GM13977 (cell line): ENCODE data around the gene UGGT2.
"Not testable (repeated sequence)": the region's sequence is repeated elsewhere in the genome, so short reads cannot be mapped to it uniquely, and the experiment has no call there.

Experiments
- DNase-seq: peaks from one replicate; pipeline ENCODE4 v3.0.0; 2012; ENCODE audit warnings: low spot score
- in situ Hi-C: fragments of 300-500 bp; cut with MboI; formaldehyde crosslinking; loops from one replicate; pipeline ENCODE4 v1.12.0; 2022; ENCODE audit warnings: low sequenced_read_pairs, low pct_unique_long_range_greater_than_20kb, mixed read lengths, inconsistent platforms; ENCODE audit not compliant: unreplicated experiment
- TF ChIP-seq, protein P1 (sequence below): IDR thresholded peaks from 2 replicates; pipeline ENCODE4 v1.5.1; 2012; ENCODE audit warnings: mild to moderate bottlenecking, control low read depth; ENCODE audit not compliant: insufficient read depth; ENCODE audit errors: extremely low read depth, missing control alignments

Gene UGGT2

DNA sequence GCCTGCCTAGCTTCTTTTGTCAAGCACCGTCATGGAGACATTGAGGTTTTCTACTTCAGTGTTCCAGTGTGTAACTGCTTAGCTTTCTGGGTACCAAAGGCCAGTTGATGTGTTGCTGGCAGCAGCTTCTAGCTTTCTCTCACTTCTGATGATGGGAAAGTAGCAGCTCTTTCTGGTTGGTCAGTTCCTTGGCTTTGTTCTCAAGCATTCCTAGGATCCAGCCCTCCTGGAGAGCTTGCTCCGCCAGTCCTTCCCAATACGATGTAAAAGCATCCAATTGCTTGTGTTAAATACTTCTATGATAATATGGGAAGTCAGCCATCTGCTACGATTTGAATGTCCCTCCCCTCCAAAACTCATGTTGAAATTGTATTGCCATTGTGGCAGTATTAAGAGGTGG lies 182.8 kb downstream of the UGGT2 start:
- no peak for DNase-seq
- TF ChIP-seq, protein P1, sequence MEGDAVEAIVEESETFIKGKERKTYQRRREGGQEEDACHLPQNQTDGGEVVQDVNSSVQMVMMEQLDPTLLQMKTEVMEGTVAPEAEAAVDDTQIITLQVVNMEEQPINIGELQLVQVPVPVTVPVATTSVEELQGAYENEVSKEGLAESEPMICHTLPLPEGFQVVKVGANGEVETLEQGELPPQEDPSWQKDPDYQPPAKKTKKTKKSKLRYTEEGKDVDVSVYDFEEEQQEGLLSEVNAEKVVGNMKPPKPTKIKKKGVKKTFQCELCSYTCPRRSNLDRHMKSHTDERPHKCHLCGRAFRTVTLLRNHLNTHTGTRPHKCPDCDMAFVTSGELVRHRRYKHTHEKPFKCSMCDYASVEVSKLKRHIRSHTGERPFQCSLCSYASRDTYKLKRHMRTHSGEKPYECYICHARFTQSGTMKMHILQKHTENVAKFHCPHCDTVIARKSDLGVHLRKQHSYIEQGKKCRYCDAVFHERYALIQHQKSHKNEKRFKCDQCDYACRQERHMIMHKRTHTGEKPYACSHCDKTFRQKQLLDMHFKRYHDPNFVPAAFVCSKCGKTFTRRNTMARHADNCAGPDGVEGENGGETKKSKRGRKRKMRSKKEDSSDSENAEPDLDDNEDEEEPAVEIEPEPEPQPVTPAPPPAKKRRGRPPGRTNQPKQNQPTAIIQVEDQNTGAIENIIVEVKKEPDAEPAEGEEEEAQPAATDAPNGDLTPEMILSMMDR: no peak
- in situ Hi-C loops: no loop called here

DNA sequence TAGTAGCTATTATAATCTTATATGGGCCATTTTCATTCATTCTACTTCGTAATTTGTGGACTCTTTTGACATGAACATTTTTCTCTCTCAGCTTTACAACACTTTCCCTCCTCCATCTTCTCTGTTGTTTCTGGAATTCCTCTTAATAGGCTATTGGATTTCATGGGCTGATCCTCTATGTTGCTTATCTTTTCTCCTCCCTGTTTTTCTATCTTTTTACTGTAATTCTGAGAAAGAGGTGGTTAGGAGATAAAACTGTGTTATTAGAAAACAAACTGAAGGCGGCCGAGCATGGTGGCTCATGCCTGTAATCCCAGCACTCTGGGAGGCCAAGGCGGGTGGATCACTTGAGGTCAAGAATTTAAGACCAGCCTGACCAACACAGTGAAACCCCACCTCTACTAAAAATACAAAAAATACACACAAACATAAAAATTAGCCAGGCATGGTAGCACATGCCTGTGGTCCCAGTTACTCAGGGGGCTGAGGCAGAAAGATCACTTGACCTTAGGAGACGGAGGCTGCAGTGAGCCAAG lies 188.1 kb downstream of the UGGT2 start:
- TF ChIP-seq, protein P1: no peak
- in situ Hi-C loops: no loop called here
- no peak for DNase-seq

DNA sequence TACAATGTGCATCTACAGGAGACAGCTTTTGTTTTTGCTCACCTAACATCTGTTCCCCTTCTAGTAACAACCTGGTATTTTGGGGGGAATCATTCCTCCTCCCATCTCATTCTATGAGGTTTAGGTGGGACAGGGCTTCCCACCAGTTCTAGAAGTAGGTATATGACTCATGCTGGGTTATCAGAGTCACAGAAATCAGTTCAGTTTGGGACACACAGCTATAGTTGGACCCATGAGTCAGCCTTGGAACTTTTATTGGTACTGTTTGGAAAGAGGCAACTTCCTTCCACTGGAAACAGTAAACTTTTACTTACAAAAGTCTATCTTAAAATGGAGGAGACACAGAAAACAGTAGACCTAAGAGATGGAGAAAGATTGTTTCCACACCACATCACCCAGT lies 190.8 kb downstream of the UGGT2 start:
- TF ChIP-seq, protein P1: no peak
- in situ Hi-C loops: no loop called here
- no peak for DNase-seq

DNA sequence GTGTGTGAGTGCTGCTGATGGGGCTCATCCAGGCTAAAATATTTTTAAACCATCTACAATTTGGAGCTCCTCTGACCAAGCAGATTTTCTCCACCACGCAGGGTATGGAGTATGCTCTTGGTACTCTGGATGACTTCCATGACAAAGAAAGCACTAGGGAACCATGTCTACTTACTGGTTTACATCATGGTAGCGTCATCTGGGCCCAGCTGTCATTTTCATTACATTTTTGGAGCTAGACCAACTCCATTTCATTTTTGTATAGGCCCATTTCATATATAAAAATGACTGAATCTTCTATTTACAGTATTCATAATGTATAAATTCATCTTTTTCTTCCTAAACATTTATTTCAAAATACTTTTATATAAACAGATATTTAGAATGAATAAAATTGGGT lies 191.9 kb downstream of the UGGT2 start:
- in situ Hi-C loops: no loop called here
- TF ChIP-seq, protein P1: no peak
- no peak for DNase-seq

DNA sequence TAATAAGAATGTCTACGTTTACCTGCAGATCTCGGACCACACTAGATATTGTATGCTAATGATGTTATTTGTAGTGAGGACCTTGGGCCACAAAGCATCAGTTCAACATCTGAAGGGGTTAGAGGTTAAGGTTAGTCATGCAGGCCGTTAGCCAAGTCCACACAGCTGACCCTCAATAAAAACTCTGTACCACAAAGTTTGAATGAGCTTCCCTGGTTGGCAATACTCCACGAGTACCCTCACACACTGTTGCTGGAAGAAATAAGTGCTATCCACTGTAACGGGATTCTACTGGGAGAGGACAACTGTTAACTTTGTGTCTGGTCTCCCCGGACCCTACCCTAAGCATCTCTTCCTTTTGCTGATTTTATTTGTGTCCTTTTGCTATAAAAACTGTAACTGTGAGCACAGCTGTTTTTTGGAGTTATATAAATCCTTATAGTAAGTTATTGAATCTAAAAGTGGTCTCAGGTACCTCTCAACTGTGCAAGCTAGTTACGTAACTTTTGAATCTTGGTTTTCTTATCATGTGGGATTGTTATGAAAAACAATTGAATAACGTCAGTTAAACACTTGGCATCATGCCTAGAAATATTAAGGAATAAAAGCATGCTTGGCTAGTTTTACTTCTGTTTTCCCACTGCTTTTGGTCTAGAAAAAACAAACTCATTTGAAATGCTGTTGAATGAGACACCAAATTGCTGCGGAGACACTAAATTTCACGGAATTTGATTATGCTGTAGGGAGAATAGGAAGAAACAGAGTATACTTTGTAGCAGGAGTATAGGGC lies 194.7 kb downstream of the UGGT2 start:
- in situ Hi-C loops: no loop called here
- TF ChIP-seq, protein P1: no peak
- no peak for DNase-seq

DNA sequence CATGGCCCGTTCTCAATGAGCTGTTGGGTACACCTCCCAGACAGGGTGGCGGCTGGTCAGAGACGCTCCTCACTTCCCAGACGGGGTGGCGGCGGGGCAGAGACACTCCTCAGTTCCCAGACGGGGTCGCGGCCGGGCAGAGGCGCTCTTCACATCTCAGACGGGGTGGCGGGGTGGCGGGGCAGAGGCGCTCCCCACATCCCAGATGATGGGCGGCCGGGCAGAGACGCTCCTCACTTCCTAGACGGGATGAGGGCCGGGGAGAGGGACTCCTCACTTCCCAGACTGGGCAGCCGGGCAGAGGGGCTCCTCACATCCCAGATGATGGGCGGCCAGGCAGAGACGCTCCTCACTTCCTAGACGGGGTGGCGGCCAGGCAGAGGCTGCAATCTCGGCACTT lies 207.5 kb downstream of the UGGT2 start:
- in situ Hi-C loops: loop anchor here (25.0 kb wide), 2 partner anchors 233 to 308 kb away; no protein-coding TSS in a partner anchor
- DNase-seq: not testable (repeated sequence)

DNA sequence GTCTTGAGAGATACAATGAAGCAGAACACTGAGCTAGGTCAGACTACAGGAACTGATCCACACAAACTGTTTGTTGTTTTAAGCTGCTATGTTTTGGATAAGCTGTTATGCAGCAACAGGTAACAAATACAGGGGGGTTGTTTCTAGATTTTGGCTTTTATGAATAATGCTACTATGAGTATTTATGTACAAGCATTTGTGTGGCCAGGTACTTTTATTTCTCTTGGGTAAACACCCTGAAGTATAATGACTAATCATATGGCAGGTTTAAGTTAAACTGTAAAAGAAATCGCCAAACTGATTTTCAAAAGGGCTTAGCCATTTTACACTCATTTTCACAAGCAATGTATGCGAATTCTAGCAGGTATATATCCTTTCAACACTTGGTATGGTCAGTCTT lies 210.3 kb downstream of the UGGT2 start:
- no peak for DNase-seq
- TF ChIP-seq, protein P1: no peak
- in situ Hi-C loops: loop anchor here (25.0 kb wide), 2 partner anchors 231 to 306 kb away; no protein-coding TSS in a partner anchor
